NCI-H146 treated with DMSO at 0.1 percent for 48 hours (cell line): Measurements from ENCODE around the gene ZBTB33.
A peak's percentile ranks its signal among the peaks of the same experiment; 100 is the strongest.

Experiments used
- DNase-seq: peaks from one replicate; lab custom pipeline; 2025; ENCODE audit not compliant: unreplicated experiment; lab: John Stamatoyannopoulos, UW

Gene ZBTB33

GRCh38 chrX:120262859-120263708, 12.5 kb downstream of the ZBTB33 start:
- DNase-seq, result no peak

- no peak for DNase-seq
Observed at GRCh38 chrX:120264341-120264740, 13.7 kb downstream of the ZBTB33 start.

GRCh38 chrX:120269373-120270035, 18.9 kb downstream of the ZBTB33 start:
- DNase-seq, result no peak

- DNase-seq, result no peak
Observed at GRCh38 chrX:120270567-120270966, 20.0 kb downstream of the ZBTB33 start.

GRCh38 chrX:120271218-120271617, 20.6 kb downstream of the ZBTB33 start:
- DNase-seq, result no peak

GRCh38 chrX:120274145-120274544, 23.5 kb downstream of the ZBTB33 start:
- no peak for DNase-seq

- DNase-seq, result no peak
Observed at GRCh38 chrX:120274958-120275357, 24.3 kb downstream of the ZBTB33 start.

- no peak for DNase-seq
Observed at GRCh38 chrX:120281021-120281624, 30.5 kb downstream of the ZBTB33 start.

- DNase-seq, result no peak
Observed at GRCh38 chrX:120281761-120282160, 31.1 kb downstream of the ZBTB33 start.

- no peak for DNase-seq
Observed at GRCh38 chrX:120282697-120283096, 32.1 kb downstream of the ZBTB33 start.

- no peak for DNase-seq
Observed at GRCh38 chrX:120286733-120287512, 36.3 kb downstream of the ZBTB33 start.

GRCh38 chrX:120287513-120288112, 37.0 kb downstream of the ZBTB33 start:
- no peak for DNase-seq

- no peak for DNase-seq
Observed at GRCh38 chrX:120290107-120290506, 39.5 kb downstream of the ZBTB33 start.

GRCh38 chrX:120291211-120291610, 40.6 kb downstream of the ZBTB33 start:
- no peak for DNase-seq

- no peak for DNase-seq
Observed at GRCh38 chrX:120293015-120293414, 42.4 kb downstream of the ZBTB33 start.

- no peak for DNase-seq
Observed at GRCh38 chrX:120294651-120295050, 44.0 kb downstream of the ZBTB33 start.

GRCh38 chrX:120297923-120298322, 47.3 kb downstream of the ZBTB33 start:
- DNase-seq, result no peak

- no peak for DNase-seq
Observed at GRCh38 chrX:120299928-120300327, 49.3 kb downstream of the ZBTB33 start.

GRCh38 chrX:120301497-120301896, 50.9 kb downstream of the ZBTB33 start:
- DNase-seq, result no peak

- DNase-seq, result no peak
Observed at GRCh38 chrX:120301960-120302359, 51.3 kb downstream of the ZBTB33 start.

- DNase-seq, result peak; percentile 12
Observed at GRCh38 chrX:120302434-120302833, 51.8 kb downstream of the ZBTB33 start.
